MCF 10A (cell line): Measurements from ENCODE around the gene SLC47A1. TPM values are rescaled to one million over a fixed set of nuclear protein-coding genes. Genes with fewer than 3 reads are reported as not detected.
"Not testable (repeated sequence)": the region's sequence is repeated elsewhere in the genome, so short reads cannot be mapped to it uniquely, and the experiment has no call there.

Experiments
- BruUV-seq: library from RNA; stranded (reverse); fragments of 400-500 nt; replicated peaks from 2 replicates; lab custom pipeline; 2021; lab: Mats Ljungman, UMichigan
- CTCF ChIA-PET: fragments of 300-600 bp; sonication (Branson Sonifier 250); formaldehyde crosslinking; extraction: SDS; loops from one replicate; lab custom pipeline; 2021; ENCODE audit warnings: antibody characterized with exemption, inconsistent platforms; lab: Yijun Ruan, JAX
- POLR2A ChIA-PET: fragments of 300-600, 350-650 bp; sonication (Branson Sonifier 250); formaldehyde crosslinking; extraction: SDS; loops from one replicate; lab custom pipeline; 2020; ENCODE audit warnings: antibody characterized with exemption, inconsistent platforms; lab: Yijun Ruan, JAX
- DNase-seq: peaks from one replicate; pipeline ENCODE4 v3.0.0-alpha.2; 2018; ENCODE audit not compliant: unreplicated experiment
- H3K27ac Mint-ChIP-seq: one replicate; pipeline ENCODE4 v1.8.0; 2022; ENCODE audit warnings: mild to moderate bottlenecking, low read depth, mixed read lengths; ENCODE audit not compliant: unreplicated experiment
- H3K27me3 Mint-ChIP-seq: one replicate; pipeline ENCODE4 v1.8.0; 2022; ENCODE audit warnings: mixed read lengths; ENCODE audit not compliant: insufficient read depth, unreplicated experiment
- H3K36me3 Mint-ChIP-seq: one replicate; pipeline ENCODE4 v1.8.0; 2022; ENCODE audit warnings: mild to moderate bottlenecking, moderate library complexity, mixed read lengths; ENCODE audit not compliant: insufficient read depth, unreplicated experiment
- H3K4me1 Mint-ChIP-seq: one replicate; pipeline ENCODE4 v1.8.0; 2022; ENCODE audit warnings: mixed read lengths; ENCODE audit not compliant: insufficient read depth, unreplicated experiment
- H3K4me3 Mint-ChIP-seq: one replicate; pipeline ENCODE4 v1.8.0; 2022; ENCODE audit warnings: mild to moderate bottlenecking, moderate library complexity, mixed read lengths; ENCODE audit not compliant: unreplicated experiment
- H3K9me3 Mint-ChIP-seq: one replicate; pipeline ENCODE4 v1.8.0; 2022; ENCODE audit warnings: mixed read lengths; ENCODE audit not compliant: unreplicated experiment
- intact Hi-C: fragments of 100-400 bp; cut with micrococcal nuclease; formaldehyde crosslinking; loops from 2 replicates; pipeline ENCODE4 v1.14.1; 2022
- total RNA-seq: library from RNA; stranded (reverse); gene quantifications from 2 replicates; pipeline ENCODE4 v1.2.3, GENCODE V29; 2022
- TF ChIP-seq, protein P1 (sequence below): fragments of 200-600 bp; IDR thresholded peaks from one replicate; pipeline ENCODE4 v1.8.0; 2022; ENCODE audit warnings: antibody characterized with exemption, mild to moderate bottlenecking; ENCODE audit not compliant: unreplicated experiment

SLC47A1 gene
- total RNA-seq, 1 experiment from 2014 or later: 1.1 TPM

- Mint-ChIP-seq H3K4me3 (no peak overlapping the region), H3K27ac (no peak overlapping the region), H3K27me3 (peaks cover 10% of the 10 kb centered on the region), H3K36me3 (no peaks in the 10 kb centered on the region), H3K4me1 (no peaks in the 10 kb centered on the region), H3K9me3 (no peaks in the 10 kb centered on the region)
- no peak for DNase-seq
- TF ChIP-seq, protein P1, sequence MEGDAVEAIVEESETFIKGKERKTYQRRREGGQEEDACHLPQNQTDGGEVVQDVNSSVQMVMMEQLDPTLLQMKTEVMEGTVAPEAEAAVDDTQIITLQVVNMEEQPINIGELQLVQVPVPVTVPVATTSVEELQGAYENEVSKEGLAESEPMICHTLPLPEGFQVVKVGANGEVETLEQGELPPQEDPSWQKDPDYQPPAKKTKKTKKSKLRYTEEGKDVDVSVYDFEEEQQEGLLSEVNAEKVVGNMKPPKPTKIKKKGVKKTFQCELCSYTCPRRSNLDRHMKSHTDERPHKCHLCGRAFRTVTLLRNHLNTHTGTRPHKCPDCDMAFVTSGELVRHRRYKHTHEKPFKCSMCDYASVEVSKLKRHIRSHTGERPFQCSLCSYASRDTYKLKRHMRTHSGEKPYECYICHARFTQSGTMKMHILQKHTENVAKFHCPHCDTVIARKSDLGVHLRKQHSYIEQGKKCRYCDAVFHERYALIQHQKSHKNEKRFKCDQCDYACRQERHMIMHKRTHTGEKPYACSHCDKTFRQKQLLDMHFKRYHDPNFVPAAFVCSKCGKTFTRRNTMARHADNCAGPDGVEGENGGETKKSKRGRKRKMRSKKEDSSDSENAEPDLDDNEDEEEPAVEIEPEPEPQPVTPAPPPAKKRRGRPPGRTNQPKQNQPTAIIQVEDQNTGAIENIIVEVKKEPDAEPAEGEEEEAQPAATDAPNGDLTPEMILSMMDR: no peak
- ChIA-PET POLR2A (no interaction called here), CTCF (no interaction called here)
- no TSS peak for BruUV-seq
- intact Hi-C loops: no loop called here
Measured at GRCh38 chr17:19574956-19575355, 41.3 kb downstream of the SLC47A1 start.

GRCh38 chr17:19578545-19578944 is 44.9 kb downstream of the SLC47A1 start:
- Mint-ChIP-seq H3K27me3 (no peaks in the 10 kb centered on the region), H3K36me3 (no peaks in the 10 kb centered on the region), H3K4me1 (no peaks in the 10 kb centered on the region), H3K4me3 (no peak overlapping the region), H3K9me3 (no peaks in the 10 kb centered on the region), H3K27ac (no peak overlapping the region)
- DNase-seq: no peak
- POLR2A ChIA-PET: no interaction called here
- TF ChIP-seq, protein P1: no peak
- BruUV-seq: no TSS peak
- CTCF ChIA-PET: interaction anchor here (1.3 kb wide), 1 partner anchor 186 kb away, joined by 3 read pairs; no protein-coding TSS in a partner anchor
- intact Hi-C loops: no loop called here

DNA sequence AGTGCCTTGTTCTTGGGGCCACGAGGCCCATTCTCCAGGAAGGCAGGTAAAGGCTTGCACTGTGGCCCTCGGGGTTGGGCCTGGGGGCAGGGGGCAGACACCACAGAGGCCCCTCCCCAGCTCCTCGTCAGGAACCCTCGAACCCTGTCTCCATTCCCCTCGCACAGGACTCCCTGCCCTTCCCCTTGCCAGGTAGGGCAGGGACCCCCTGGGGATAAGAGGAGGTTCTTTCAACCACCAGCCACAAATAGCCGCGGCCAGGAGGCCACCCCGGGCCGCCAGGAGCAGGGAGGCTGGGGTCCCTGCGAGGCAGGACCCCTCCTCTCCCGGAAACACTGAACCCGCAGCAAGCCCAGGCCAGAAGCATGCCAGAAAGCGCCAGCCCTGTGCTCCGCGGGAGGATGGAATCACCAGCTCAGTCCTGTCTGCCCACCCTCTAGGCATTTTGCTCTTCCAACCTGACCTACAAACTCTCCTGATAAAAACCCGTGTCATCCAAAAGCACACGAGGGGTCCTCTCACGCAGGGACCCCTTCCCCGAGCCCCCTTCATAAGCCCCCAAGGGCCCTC is 45.6 kb downstream of the SLC47A1 start:
- no peaks in the 10 kb centered on the region for H3K27me3 Mint-ChIP-seq
- H3K4me1 Mint-ChIP-seq: no peaks in the 10 kb centered on the region
- no peak overlapping the region for H3K27ac Mint-ChIP-seq
- BruUV-seq: no TSS peak
- no peak for DNase-seq
- intact Hi-C loops: no loop called here
- H3K36me3 Mint-ChIP-seq: no peaks in the 10 kb centered on the region
- CTCF ChIA-PET: interaction anchor here (1.3 kb wide), 1 partner anchor 185 kb away, joined by 3 read pairs; no protein-coding TSS in a partner anchor
- TF ChIP-seq, protein P1: no peak
- no peak overlapping the region for H3K4me3 Mint-ChIP-seq
- H3K9me3 Mint-ChIP-seq: no peaks in the 10 kb centered on the region
- POLR2A ChIA-PET: no interaction called here

DNA sequence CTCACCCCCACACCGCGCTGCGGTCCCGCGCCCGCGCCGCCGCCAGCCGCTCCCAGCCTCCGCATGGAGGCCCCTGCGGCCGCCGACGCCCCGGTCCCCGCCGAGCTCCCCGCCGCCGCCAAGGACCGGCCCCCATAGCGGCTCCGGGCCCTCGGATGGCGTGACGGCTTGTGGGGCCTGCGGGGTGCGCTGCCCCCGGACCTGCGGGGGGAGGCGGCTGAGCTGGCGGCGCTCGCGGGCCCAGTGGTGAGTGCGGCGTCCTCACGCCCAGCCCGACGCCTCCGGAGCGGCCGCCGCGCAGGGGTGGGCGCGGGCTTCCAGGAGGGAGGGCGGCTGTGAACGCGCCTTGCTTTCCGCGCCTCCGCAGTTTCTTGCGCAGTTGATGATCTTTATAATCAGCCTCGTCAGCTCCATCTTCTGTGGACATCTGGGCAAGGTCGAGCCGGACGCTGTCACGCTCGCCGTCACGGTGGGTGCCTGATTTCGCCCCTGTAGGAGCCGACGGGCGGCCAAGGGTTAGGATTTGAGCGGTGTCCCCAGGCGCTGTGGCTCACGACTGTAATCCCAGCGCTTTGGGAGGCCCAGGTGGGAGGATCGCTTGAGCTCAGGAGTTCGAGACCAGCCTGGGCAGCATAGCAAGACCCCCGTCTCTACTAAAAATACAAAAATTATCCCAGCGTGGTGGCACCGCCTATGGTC is 46.4 kb downstream of the SLC47A1 start:
- no peaks in the 10 kb centered on the region for H3K9me3 Mint-ChIP-seq
- no TSS peak for BruUV-seq
- TF ChIP-seq, protein P1: no peak
- intact Hi-C loops: no loop called here
- no peak overlapping the region for H3K27ac Mint-ChIP-seq
- H3K4me1 Mint-ChIP-seq: no peaks in the 10 kb centered on the region
- ChIA-PET POLR2A (no interaction called here), CTCF (no interaction called here)
- H3K4me3 Mint-ChIP-seq: no peak overlapping the region
- DNase-seq: no peak
- no peaks in the 10 kb centered on the region for H3K36me3 Mint-ChIP-seq
- no peaks in the 10 kb centered on the region for H3K27me3 Mint-ChIP-seq

- POLR2A ChIA-PET: not testable (repeated sequence)
Measured at GRCh38 chr17:19580566-19580920, 46.9 kb downstream of the SLC47A1 start.

GRCh38 chr17:19582152-19582551 is 48.5 kb downstream of the SLC47A1 start:
- DNase-seq, H3K4me3 Mint-ChIP-seq, intact Hi-C loops, H3K9me3 Mint-ChIP-seq, H3K27me3 Mint-ChIP-seq, BruUV-seq, H3K36me3 Mint-ChIP-seq, POLR2A ChIA-PET, H3K27ac Mint-ChIP-seq, H3K4me1 Mint-ChIP-seq, CTCF ChIA-PET: not testable (repeated sequence)

More at GRCh38 chr17:19580566-19580920, 46.9 kb downstream of the SLC47A1 start:
- H3K27me3 Mint-ChIP-seq, H3K4me1 Mint-ChIP-seq, intact Hi-C loops, DNase-seq, H3K36me3 Mint-ChIP-seq, H3K27ac Mint-ChIP-seq, BruUV-seq, H3K9me3 Mint-ChIP-seq, H3K4me3 Mint-ChIP-seq: not testable (repeated sequence)
- CTCF ChIA-PET: interaction anchor here (1.0 kb wide), 1 partner anchor 67 kb away, joined by 4 read pairs; no protein-coding TSS in a partner anchor
